NCI-H524 (cell line): ENCODE results near the gene MBP.
"Not testable (repeated sequence)": the region's sequence is repeated elsewhere in the genome, so short reads cannot be mapped to it uniquely, and the experiment has no call there.

Source experiments
- DNase-seq, 2 experiments: peaks; one replicate each; lab custom pipeline; 2025; lab: John Stamatoyannopoulos, UW

The MBP gene

DNA sequence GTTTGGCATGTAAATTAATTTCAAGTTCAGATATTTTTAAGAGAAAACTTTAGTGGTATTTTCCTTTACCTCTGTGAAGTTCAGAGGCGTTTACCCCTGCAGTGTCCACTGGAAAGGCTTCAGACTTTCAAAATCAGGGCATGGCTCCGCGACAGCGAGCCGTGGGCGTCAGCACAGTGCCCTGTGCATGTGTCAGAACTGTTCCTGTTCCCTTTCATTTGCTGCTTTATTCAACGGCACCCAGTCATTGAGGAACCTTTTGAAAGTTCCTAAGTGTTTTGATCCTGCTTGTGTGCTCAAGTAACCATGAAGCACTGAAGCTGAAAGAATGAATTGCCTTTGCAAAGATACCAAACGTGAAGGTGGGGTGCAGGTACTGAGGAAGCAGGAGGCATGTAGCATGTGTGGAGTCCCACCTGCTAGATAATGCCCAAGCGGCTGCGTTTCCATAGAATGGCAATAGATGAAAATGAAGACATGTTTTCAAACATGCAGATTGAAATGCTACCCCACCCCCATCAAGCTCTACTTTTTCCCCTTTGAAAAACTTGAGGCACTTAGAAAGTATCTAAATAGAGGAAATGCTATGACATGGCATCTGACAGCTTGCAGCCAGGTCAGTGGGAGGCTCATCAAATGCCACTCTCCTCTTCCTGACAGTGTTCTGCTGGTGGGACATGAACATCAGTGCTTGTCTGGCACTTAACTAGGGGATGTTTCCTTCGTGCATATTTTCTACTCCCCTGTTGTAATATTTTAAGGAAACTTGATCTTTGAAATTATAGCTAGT lies 161.6 kb downstream of the MBP start:
- DNase-seq = no peak

DNA sequence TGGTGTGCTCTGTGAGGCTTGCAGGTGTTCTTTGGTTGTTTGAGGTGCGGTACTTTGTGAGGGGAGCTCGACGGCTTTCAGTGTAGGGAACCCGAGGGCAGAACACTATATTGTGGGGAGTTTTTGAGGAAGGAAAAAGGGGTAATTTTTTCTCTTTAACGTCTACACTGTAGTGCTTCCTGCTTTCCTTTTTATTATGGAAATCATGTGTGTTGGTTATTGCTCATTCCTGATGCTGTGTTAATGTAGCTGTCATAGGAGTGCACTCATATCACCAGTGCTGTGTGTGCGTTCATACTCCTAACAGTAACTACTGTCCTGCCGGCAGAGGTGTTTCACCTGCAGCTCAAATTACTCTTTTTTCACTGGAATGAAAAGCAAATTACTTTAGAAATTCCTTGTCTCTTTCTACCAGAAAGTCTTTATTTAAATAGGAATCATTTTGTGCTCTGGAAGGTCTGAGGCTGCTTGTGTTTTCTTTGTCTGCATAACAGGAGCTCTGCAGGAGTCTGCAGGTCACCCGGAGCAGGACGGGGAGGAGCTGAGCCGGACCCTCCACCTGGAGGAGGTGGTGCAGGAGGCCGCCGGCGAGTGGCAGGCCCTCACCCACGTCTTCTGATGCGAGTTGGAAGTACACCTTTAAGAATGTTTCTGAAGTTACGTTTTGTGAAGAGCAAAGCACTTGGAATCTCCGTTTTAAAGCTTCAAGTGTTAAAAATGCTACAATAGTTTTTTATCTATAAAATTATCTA lies 164.7 kb downstream of the MBP start:
- DNase-seq = no peak

DNA sequence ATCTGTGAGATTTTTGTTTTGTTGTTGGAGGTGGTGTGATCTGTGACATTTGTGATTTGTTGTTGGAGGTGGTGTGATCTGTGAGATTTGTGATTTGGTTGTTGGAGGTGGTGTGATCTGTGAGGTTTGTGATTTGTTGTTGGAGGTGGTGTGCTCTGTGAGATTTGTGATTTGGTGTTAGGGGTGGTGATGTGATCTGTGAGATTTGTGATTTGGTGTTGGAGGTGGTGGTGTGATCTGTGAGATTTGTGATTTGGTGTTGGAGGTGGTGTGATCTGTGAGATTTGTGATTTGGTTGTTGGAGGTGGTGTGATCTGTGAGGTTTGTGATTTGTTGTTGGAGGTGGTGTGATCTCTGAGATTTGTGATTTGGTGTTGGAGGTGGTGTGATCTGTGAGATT lies 165.3 kb downstream of the MBP start:
- DNase-seq = not testable (repeated sequence)

DNA sequence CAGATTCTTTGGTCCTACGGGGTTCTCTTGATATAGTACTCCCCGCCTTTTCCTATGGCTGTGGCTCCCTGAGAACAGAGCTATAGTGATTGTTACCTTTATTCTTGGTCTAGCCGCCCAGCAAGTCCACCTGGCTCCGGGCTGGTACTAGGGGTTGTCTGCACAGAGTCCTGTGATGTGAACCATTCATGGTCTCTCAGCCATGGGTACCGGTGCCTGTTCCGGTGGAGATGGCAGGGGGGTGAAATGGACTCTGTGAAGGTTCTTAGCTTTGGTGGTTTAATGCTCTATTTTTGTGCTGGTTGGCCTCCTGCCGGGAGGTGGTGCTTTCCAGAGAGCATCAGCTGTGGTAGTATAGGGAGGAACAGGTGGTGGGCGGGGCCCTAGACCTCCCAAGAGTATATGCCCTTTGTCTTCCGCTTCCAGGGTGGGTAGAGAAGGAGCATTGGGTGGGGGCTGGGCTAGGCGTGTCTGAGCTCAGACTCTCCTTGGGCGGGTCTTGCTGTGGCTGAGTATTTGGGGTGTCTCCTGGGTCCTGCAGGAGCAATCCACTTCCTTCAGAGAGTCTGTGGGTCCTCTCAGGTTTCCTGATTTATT lies 166.9 kb downstream of the MBP start:
- not testable (repeated sequence) for DNase-seq

DNA sequence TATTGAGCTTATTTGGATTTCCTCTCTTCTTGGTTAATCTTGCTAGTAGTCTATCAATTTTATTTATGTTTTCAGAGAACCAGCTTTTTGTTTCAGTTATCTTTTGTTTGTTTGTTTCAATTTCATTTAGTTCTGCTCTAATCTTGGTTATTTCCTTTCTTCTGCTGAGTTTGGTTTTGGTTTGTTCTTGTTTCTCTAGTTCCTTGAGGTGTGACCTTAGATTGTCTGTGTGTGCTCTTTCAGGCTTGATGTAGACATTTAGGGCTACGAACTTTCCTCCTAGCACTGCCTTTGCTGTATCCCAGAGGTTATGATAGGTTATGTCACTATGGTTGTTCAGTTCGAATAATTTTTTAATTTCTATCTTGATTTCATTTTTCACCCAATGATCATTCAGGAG lies 168.6 kb downstream of the MBP start:
- DNase-seq = no peak

DNA sequence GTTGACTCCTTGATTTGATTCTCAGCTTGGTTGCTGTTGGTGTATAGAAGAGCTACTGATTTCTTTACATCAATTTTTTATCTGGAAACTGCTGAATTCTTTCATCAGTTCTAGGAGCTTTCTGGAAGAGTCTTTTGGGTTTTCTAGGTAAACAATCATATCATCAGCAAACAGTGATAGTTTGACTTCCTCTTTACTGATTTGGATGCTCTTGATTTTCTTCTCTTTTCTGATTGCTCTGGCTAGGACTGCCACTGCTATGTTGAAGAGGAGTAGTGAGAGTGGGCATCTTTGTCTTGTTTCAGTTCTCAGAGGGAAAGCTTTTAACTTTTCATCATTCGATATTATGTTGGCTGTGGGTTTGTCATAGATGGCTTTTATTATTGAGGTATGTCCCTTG lies 169.7 kb downstream of the MBP start:
- DNase-seq = no peak

DNA sequence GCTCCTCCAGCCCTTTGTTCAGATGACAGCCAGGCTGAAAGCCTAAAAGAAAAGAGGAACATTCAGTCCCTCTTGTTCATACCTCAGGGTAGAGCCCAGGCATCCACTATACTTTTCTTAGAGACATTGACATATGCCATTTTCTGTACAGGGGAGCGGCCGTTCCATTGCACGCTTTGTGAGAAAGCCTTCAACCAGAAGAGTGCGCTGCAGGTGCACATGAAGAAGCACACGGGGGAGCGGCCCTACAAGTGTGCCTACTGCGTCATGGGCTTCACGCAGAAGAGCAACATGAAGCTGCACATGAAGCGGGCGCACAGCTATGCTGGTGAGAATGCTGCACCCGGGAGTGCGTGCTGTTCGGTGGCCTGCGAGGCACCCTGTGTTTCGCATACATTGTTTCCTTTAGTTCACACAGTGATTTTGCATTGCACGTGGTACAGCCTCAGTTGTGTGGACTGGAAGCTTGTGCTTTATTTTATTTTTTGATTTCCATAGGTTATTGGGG lies 172.0 kb downstream of the MBP start:
- DNase-seq = no peak

DNA sequence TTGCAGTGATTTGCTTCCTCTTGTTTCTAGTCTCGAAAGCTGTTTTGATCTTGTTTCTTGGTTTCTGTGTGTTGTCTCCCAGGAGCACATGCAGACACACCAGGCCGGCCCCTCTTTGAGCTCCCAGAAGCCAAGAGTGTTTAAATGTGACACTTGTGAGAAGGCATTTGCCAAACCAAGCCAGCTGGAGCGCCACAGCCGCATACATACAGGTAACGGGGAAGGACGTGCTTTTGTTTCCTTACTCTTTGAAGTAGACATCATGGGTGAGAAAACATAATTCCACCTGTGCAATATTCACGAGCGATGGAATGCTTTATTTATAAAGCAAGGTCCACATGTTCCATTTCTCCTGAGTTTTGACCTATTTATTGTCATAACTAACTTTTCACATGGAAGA lies 173.0 kb downstream of the MBP start:
- DNase-seq = no peak

DNA sequence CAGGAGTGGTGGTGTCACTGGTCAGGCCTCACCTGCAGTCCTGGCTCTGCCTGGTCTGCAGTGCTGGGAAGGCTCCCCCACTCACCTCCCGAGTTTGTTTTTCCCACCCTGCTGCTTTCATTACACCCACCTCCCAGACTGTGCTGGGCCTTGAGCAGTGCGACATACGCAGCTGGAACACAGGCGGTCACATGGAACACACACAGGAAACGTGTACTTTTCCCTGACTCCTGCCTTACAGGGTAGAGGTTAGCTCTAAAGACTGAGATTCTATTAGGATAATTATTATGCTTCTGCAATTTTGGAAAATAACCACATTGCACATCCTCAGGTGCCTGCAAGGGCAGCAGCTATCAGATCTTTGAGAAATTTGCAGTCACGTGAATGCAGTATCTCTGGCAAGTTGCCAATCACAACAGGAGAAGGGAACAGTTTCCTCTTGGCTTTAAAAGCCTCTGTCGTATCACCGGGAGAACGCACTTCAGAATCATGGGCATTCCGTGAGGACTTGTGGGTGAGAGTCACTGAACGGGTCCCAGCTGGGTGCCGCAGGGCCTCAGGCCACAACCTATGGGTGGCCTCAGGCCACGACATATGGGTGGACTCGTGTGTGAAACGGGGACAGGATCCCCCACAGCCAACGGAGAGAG lies 173.8 kb downstream of the MBP start:
- DNase-seq = no peak

DNA sequence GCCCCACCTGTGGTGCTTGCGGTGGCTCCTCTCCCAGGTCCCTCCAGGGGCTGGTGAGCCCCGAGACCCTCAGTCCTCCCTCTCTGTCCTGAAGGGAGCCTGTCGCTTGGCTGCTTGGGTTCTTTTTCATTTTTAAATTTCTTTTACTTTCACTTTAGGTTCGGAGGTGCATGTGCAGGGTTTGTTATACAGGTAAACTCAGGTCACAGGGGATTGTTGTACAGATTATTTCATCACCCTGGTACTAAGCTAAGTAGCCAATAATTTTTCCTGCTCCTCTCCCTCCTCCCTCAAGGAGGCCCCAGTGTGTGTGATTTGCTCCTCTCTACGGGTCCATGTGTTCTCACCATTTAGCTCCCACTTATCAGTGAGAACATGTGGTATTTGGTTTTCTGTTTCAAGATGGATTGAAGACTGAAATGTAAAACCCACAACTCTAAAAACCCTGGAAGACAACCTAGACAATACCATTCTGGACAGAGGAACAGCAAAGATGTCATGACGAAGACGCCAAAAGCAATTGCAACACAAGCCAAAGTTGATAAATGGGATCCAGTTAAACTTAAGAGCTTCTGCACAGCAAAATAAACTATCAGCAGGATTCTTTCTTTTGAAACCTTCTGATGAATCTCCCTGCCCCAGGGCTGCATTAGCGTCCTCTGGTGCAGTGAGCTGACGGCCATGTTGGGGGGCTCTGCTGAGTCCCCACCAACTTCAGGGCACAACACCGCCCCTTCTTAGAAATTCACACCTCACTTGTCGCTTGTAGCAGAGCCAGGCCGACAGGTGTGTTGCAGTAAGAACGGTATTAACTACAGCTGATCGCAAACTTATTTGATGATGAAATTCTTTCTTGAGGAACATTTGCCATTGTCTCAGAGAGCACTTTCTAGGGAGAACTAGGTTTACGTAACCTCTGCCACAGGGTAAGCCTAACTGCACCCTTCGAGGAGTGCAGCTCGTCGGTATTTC lies 174.9 kb downstream of the MBP start:
- DNase-seq = no peak

DNA sequence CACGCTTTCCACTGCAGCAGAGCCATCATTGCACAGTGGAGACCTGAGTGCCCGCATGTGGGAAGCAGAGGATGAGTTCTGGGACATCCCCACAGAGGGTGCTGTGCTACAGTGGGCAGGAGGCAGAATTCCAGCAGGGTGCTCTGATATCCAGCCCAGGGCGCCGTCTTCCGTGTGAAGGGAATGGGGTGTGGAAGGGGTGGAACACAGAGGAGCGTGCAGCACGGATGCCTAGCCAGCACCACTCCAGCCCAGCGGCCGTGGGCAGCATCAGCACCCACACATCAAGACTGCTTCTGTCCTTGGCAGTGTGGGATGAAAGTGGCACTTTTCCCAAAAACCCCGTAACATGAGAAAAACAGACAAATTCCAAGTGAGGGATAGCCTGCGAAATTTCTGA lies 175.9 kb downstream of the MBP start:
- DNase-seq = no peak

DNA sequence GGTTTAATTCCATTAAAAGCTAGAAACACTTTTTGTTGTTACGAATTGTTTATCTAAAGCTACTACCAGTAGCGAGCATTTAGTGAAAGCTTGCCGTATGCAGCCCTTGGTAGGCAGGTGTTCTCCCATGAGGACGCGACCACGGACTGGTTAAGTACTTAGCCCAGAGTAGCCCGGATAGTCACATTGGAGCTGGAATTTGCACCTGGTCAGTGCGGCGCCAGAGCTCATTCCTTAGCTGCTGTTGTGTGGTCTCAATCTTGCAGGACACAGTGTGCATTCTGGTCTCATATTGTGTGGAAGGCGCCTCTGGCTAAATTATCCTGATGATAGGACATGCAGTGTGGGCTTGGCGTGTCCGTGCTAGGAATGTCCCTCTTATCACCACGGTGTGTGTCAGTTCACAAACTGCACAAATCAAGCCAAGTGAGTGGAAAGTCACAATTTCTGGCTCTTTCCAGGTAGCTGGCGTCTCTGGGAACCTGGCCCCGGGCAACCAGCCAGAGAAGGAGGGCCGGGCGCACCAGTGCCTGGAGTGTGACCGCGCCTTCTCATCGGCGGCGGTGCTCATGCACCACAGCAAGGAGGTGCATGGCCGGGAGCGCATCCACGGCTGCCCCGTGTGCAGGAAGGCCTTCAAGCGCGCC lies 176.9 kb downstream of the MBP start:
- DNase-seq = no peak

DNA sequence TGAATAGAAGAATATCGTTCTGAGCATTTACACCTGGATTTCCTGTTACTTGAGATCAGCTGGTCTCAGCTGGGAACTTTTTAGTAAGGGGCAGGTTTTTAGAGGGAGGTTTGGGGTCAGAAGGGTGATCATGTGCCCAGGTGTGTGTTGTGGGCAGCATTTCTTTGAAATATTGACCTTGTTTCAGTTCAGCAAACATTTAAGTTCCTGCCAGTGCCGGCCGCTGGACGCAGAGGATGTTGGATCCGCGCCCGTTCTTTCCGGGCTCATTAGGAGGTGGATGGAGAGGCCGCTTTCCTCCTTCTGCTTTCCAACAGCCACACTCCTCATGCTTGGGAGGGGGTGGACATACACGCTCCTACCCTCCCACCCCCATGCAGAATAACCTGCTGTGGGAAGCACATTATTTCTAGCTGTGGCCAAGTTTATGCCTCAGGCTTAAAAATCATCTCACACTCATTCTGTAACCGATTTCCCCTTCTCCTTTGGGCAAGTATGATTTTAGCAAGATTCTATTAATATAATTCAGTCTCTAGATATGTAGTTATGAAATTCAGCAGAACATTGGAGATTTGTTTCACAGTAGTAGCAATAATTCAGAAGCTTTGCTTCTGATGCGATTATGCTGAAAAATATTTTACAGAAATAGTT lies 178.9 kb downstream of the MBP start:
- DNase-seq = no peak

DNA sequence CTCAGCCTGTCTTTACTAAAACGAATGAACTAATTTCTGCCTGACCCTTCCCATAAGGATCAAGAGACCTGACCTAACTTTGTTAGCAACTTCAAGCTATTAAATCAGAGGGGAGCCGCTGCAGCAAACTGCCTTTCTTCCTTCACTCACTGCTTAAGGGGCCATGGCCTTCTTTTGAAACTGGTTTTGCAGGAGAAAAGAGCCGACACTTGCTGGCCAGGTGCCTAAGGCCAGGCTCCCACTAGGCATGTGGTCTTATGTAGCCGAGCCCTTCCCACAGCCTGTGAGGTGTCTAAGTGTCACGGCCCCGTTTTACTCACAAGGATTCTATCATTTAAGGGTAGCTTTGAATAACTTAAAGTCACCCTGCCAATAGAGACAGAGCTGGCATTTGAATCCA lies 179.4 kb downstream of the MBP start:
- DNase-seq = no peak

DNA sequence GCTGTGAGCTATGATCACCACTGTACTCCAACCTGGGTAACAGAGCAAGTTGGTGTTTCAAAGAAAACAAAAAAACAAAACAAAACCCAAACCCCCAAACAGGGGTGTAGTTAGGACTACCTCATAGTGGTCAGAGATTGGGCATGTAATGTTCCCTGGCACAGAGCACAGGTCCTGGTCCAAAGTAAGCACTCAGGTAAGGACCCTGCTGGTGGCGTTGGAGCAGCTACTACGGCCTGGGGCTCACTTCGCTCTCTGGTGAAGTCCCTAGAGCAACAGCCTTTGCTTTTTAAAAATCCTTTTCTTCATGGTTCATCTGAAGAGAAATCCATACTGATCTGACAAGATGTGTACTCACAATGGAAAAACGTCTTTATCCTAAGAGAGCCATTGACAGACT lies 179.8 kb downstream of the MBP start:
- DNase-seq = no peak

DNA sequence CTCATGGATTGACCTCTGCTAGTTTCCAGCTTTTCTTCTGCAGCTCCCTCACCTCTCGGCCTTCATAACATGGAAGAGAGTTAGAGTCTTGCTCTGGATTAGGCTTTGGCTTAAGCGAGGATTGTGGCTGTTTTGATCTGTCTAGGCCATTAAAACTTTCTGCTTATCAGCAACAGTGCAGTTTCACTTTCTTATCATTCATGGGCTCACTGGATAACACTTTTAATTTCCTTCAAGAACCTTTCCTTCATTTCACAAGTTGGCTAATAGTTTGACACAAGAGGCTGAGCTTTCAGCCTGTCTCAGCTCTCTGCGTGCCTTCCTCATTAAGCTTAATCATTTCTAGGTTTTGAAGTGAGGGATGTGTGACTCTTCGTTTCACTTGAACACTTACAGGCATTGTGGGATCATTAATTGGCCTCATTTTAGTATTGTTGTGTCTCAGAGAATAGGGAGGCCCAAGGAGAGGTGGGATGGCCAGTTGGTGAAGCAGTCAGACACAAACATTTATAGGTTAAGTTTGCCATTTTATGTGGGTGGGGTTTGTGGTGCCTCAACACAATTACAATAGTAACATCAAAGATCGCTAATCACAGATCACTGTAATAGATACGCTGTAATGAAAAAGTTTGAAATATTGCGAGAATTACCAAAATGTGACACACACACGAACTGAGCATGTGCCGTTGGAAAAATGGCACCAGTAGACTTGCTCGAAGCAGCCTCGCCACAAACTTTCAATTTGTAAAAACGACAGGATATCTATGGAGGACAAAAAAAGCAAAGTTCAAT lies 180.9 kb downstream of the MBP start:
- DNase-seq = no peak

DNA sequence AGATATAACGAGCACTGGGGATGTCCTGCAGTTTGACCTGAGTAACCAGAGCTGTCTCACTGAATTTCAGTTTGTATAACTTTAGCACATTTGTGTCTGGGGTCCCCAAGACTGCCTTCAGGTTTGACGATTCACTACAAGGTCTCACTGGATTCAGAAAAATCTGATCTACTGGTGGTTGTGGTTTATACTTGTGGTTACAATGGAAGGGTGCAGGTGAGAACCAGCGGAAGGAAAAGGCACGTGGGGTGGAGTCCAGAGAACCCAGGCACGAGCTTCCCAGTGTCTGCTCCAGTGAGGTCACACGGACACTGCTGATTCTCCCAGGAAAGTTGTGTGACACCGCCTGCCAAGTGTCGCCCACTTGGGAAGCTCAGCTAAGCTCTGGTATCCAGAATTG lies 184.2 kb downstream of the MBP start:
- no peak for DNase-seq

DNA sequence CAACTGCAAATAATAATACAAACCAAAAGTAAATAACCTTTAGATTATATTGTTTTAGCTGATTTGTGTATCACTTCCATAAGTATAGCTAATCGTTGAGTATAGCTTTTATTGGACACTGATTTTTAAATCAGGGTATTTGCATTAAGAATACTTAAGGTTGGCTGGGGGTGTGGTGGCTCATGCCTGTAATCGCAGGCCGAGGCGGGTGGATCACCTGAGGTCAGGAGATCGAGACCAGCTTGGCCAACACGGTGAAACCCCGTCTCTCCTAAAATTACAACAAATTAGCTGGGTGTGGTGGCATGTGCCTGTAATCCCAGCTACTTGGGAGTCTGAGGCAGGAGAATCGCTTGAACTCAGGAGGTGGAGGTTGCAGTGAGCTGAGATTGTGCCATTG lies 188.2 kb downstream of the MBP start:
- not testable (repeated sequence) for DNase-seq

DNA sequence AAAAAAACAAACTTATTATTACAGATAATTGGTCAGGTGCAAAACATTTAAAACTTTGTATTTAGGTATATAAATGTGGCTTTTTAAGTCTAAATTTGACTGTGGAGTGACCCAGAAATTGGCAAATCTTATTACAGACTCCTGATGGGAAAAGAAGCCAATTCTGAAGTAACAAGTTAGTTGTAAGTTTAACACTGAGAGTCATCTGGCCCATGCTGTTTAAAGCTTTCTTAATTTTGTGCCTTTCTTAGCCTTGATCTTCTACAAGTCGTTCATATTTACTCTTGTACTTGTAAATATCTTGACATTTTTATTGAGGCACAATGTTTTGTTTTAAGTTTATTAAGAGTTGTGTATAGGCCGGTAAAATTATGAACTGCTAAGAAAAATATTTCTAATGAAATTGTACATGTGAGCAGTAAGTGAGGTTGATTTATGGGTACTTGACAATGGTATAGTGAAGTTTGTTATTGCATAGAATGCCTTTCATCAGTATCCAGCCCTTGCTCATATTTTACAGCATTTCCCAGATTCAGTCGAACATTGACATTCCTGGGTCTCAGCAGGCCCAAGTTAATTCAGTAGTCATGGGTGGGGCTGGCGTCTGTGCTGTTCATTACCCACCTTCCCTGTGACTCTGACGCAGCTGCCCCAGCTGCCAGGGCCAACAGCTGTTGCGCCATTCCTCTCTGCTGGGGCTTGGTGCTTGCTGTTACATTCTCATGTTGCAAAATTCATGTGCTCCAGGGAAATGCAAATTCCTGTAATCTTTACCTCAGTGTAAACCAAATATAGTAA lies 188.8 kb downstream of the MBP start:
- no peak for DNase-seq
